IPS DF 4.7 (cell line): Measurements from ENCODE around the gene UBAP1.
"Not testable (repeated sequence)": the region's sequence is repeated elsewhere in the genome, so short reads cannot be mapped to it uniquely, and the experiment has no call there.

Source experiments
- DNase-seq: peaks from one replicate; pipeline ENCODE4 v3.0.0-alpha.2; 2013; ENCODE audit warnings: low spot score; ENCODE audit errors: extremely low read depth

The UBAP1 gene

GRCh38 chr9:34179213-34180136, 632 bp downstream of the UBAP1 start:
- peak; percentile 62 for DNase-seq

GRCh38 chr9:34185778-34186551, 7.1 kb downstream of the UBAP1 start:
- no peak for DNase-seq

- DNase-seq, result no peak
Observed at GRCh38 chr9:34187891-34188240, 9.0 kb downstream of the UBAP1 start.

GRCh38 chr9:34190996-34191892, 12.4 kb downstream of the UBAP1 start:
- no peak for DNase-seq

- no peak for DNase-seq
Observed at GRCh38 chr9:34195143-34195542, 16.3 kb downstream of the UBAP1 start.

- DNase-seq, result not testable (repeated sequence)
Observed at GRCh38 chr9:34197286-34197685, 18.4 kb downstream of the UBAP1 start.

- peak; percentile 72 for DNase-seq
Observed at GRCh38 chr9:34197756-34198711, 19.2 kb downstream of the UBAP1 start.

GRCh38 chr9:34200092-34200491, 21.2 kb downstream of the UBAP1 start:
- no peak for DNase-seq

- no peak for DNase-seq
Observed at GRCh38 chr9:34203275-34203991, 24.6 kb downstream of the UBAP1 start.

- DNase-seq, result no peak
Observed at GRCh38 chr9:34203992-34204635, 25.3 kb downstream of the UBAP1 start.

GRCh38 chr9:34205102-34205501, 26.3 kb downstream of the UBAP1 start:
- DNase-seq, result no peak

GRCh38 chr9:34206561-34206960, 27.7 kb downstream of the UBAP1 start:
- DNase-seq, result no peak

- DNase-seq, result no peak
Observed at GRCh38 chr9:34211395-34211794, 32.6 kb downstream of the UBAP1 start.

- DNase-seq, result not testable (repeated sequence)
Observed at GRCh38 chr9:34214354-34215000, 35.6 kb downstream of the UBAP1 start.

GRCh38 chr9:34216325-34216724, 37.5 kb downstream of the UBAP1 start:
- no peak for DNase-seq

GRCh38 chr9:34217015-34217414, 38.2 kb downstream of the UBAP1 start:
- DNase-seq, result not testable (repeated sequence)

GRCh38 chr9:34218446-34218845, 39.6 kb downstream of the UBAP1 start:
- no peak for DNase-seq

- DNase-seq, result no peak
Observed at GRCh38 chr9:34219421-34219820, 40.6 kb downstream of the UBAP1 start.

- DNase-seq, result no peak
Observed at GRCh38 chr9:34220218-34220617, 41.4 kb downstream of the UBAP1 start.
